Mucosa of descending colon (tissue), 3 donors: Measurements from ENCODE around the gene FASTKD1. TPM values are rescaled to one million over a fixed set of nuclear protein-coding genes. Genes with fewer than 3 reads are reported as not detected.
"Not testable (repeated sequence)": the region's sequence is repeated elsewhere in the genome, so short reads cannot be mapped to it uniquely, and the experiment has no call there.

Experiments
- ATAC-seq: fragments of 200-7000 bp; cut with Tn5 transposase; one replicate; pipeline ENCODE4 v1.9.1; 2020; ENCODE audit warnings: mild to moderate bottlenecking, moderate library complexity
- DNase-seq, 3 donors: peaks; one replicate each; pipeline ENCODE4 v3.0.0-alpha.2; 2020
- H3K36me3 ChIP-seq: fragments of 200-600 bp; one replicate; pipeline ENCODE4 v1.8.0; 2021; ENCODE audit warnings: low read depth, mild to moderate bottlenecking
- H3K4me1 ChIP-seq: fragments of 200-600 bp; one replicate; pipeline ENCODE4 v1.8.0; 2021; ENCODE audit warnings: low read depth, mild to moderate bottlenecking
- H3K4me3 ChIP-seq: fragments of 200-600 bp; one replicate; pipeline ENCODE4 v1.8.0; 2021; ENCODE audit warnings: mild to moderate bottlenecking
- H3K9me3 ChIP-seq: fragments of 200-600 bp; one replicate; pipeline ENCODE4 v1.8.0; 2021; ENCODE audit warnings: mild to moderate bottlenecking
- CTCF ChIP-seq: fragments of 200-600 bp; IDR thresholded peaks from one replicate; pipeline ENCODE4 v1.8.0; 2022; ENCODE audit warnings: antibody characterized with exemption, mild to moderate bottlenecking
- intact Hi-C, 2 donors: fragments of 100-400 bp; cut with DNase I in 1 of 2; cut with micrococcal nuclease in 1 of 2; formaldehyde crosslinking; loops; one replicate each; pipeline versions ENCODE4 v1.11.0 to v1.11.1; 2022; cut with DNase I, micrococcal nuclease
- total RNA-seq, 3 donors: library from RNA; stranded (reverse); fragmentation: NEBNext Ultra II Directional in 2 of 3; extraction: Animal tissue kit (Norgen Biotek cat#: 25700) in 2 of 3; gene quantifications; one replicate each; pipeline versions ENCODE4 v1.2.1 to v1.2.4, GENCODE V29; 2021 to 2023
- donor health status: DM: no; HTN: no; CAD: no; lungs with moderate emphysema.
- donor health status: DM: no; HTN: no; CAD: no.
- donor health status: DM: no; HTN: yes; CAD: no.

Gene FASTKD1
- total RNA-seq, 3 donors from 2014 or later: 44.4 to 70.5 (median 58.6) TPM

- Histone ChIP-seq H3K9me3 (no peaks in the 10 kb centered on the region), H3K4me1 (peaks cover 17% of the 10 kb centered on the region), H3K4me3 (peak overlapping the region; percentile 62), H3K36me3 (no peaks in the 10 kb centered on the region)
- no peak for TF ChIP-seq CTCF
- no peak for DNase-seq
- no peak for ATAC-seq
- intact Hi-C loops: no loop called here
These were observed 12.0 kb upstream of the FASTKD1 start for GRCh38 chr2:169585673-169586072.

- H3K4me3 ChIP-seq: peak within 1 kb of the TSS; percentile 62
- peak; percentile 97 for ATAC-seq
- intact Hi-C loops: no loop called here
- H3K4me1 ChIP-seq: peaks cover 17% of the 10 kb centered on the region
- DNase-seq: peak; percentile 91 to 95 (median 95)
- H3K36me3 ChIP-seq: no peaks in the 10 kb centered on the region
- H3K9me3 ChIP-seq: no peaks in the 10 kb centered on the region
- no peak for TF ChIP-seq CTCF
These were observed 10.6 kb upstream of the FASTKD1 start, which contains the start of gene PPIG for GRCh38 chr2:169584005-169584877. Gene PPIG, plus strand, starts transcription at chr2:169584351. Its CDS starts 19,691 bp downstream, at chr2:169604042.

GRCh38 chr2:169583518-169583917, 9.9 kb upstream of the FASTKD1 start:
- ATAC-seq: no peak
- Histone ChIP-seq H3K4me1 (peaks cover 17% of the 10 kb centered on the region), H3K9me3 (no peaks in the 10 kb centered on the region), H3K36me3 (no peaks in the 10 kb centered on the region), H3K4me3 (no peak overlapping the region)
- DNase-seq: no peak
- no peak for TF ChIP-seq CTCF
- intact Hi-C loops: no loop called here

- H3K36me3 ChIP-seq, H3K9me3 ChIP-seq, H3K4me3 ChIP-seq, ATAC-seq, intact Hi-C loops, DNase-seq: not testable (repeated sequence)
- peaks cover 17% of the 10 kb centered on the region for H3K4me1 ChIP-seq
These were observed 9.0 kb upstream of the FASTKD1 start for GRCh38 chr2:169582552-169583266.

- no peak for ATAC-seq
- intact Hi-C loops: no loop called here
- H3K36me3 ChIP-seq: no peaks in the 10 kb centered on the region
- H3K4me3 ChIP-seq: no peak overlapping the region
- DNase-seq: no peak
- H3K4me1 ChIP-seq: peaks cover 2% of the 10 kb centered on the region
- no peak for TF ChIP-seq CTCF
- H3K9me3 ChIP-seq: no peaks in the 10 kb centered on the region
These were observed 5.4 kb upstream of the FASTKD1 start for GRCh38 chr2:169579044-169579443.

- H3K9me3 ChIP-seq, ATAC-seq, intact Hi-C loops, H3K4me3 ChIP-seq, H3K36me3 ChIP-seq: not testable (repeated sequence)
- peaks cover 22% of the 10 kb centered on the region for H3K4me1 ChIP-seq
- DNase-seq: peak in 1 of 3 donors; percentile 56
These were observed 1.6 kb upstream of the FASTKD1 start for GRCh38 chr2:169575264-169575663.

GRCh38 chr2:169574539-169574938, 874 bp upstream of the FASTKD1 start:
- H3K9me3 ChIP-seq, H3K4me3 ChIP-seq, H3K36me3 ChIP-seq, intact Hi-C loops, ATAC-seq, DNase-seq: not testable (repeated sequence)
- peaks cover 24% of the 10 kb centered on the region for H3K4me1 ChIP-seq
